ENCODE results near the gene BUB1B. TPM values are rescaled to one million over a fixed set of nuclear protein-coding genes. Genes with fewer than 3 reads are reported as not detected.
"Not testable (repeated sequence)": the region's sequence is repeated elsewhere in the genome, so short reads cannot be mapped to it uniquely, and the experiment has no call there.

The BUB1B gene
- total RNA-seq, 1 donor from 2014 or later: not detected

DNA sequence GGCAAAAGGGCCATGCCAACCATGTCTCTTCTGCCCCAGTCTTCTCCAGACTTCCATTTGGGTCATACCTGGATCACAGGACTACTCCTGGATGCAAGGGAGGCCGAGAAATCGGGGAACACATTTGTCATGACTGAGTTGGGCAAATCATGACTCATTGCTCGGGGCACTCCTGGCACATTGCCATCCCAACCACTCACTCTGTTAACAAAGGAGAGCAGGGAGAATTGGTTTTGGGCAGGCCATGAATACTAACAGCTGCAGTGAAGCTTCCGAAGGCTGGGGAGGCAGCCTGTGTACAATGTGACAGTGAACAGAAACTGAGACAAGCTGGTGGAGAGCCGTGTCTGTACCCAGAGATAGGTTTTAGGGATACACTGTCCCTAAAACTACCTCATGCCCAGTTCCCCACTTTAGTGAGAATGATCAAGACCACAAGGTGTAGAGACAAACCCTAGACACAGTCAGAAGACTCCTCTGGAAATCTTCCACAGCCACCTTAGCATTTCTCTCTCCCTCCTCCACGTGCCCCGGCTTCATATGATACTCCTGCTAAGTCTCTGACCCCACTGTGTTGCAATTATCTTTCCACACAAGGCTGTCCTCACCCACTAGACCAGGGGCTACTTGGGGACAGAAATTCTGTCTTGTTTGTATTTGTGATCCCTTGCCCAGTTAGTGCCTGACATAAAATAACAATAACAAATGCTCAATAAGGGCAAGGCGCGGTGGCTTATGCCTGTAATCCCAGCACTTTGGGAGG, 10.5 kb upstream of the BUB1B start:
- H3K9me3 ChIP-seq: no peaks in the 10 kb centered on the region
- no peak for DNase-seq (ENCODE audit: low spot score in 2 of 2)
- no peaks in the 10 kb centered on the region for H3K27me3 ChIP-seq
- no peaks in the 10 kb centered on the region for H3K36me3 ChIP-seq
- no peak overlapping the region for H3K4me3 ChIP-seq
- intact Hi-C loops (cut with DNase I): no loop called here
- H3K4me1 ChIP-seq: no peaks in the 10 kb centered on the region
- TF ChIP-seq, protein P1, sequence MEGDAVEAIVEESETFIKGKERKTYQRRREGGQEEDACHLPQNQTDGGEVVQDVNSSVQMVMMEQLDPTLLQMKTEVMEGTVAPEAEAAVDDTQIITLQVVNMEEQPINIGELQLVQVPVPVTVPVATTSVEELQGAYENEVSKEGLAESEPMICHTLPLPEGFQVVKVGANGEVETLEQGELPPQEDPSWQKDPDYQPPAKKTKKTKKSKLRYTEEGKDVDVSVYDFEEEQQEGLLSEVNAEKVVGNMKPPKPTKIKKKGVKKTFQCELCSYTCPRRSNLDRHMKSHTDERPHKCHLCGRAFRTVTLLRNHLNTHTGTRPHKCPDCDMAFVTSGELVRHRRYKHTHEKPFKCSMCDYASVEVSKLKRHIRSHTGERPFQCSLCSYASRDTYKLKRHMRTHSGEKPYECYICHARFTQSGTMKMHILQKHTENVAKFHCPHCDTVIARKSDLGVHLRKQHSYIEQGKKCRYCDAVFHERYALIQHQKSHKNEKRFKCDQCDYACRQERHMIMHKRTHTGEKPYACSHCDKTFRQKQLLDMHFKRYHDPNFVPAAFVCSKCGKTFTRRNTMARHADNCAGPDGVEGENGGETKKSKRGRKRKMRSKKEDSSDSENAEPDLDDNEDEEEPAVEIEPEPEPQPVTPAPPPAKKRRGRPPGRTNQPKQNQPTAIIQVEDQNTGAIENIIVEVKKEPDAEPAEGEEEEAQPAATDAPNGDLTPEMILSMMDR (IDR thresholded peaks at IDR 0.05): no peak
- no peak overlapping the region for H3K27ac ChIP-seq

DNA sequence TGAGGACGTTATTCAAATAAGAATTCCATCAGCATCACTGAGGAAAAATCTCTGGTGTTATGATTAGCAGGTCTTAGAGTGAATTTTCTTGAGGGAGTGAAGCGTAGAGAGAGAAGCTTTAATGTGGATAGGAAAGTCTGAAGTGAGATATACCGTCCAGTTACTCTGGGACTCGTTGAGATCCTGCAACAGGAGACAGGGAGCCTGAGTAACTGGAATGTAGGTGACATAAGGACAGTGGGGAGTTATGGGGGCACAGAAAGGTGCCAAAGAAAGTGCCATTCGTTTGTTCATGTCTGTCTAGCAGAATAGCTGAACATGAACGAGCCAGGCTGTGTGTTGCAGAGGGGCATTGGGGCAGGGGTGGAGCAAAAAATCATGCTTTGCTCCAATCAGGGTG, 9.4 kb upstream of the BUB1B start:
- no peak overlapping the region for H3K27ac ChIP-seq
- no peaks in the 10 kb centered on the region for H3K4me1 ChIP-seq
- no peak overlapping the region for H3K4me3 ChIP-seq
- no peaks in the 10 kb centered on the region for H3K36me3 ChIP-seq
- DNase-seq (ENCODE audit: low spot score in 2 of 2): no peak
- intact Hi-C loops (cut with DNase I): no loop called here
- TF ChIP-seq, protein P1 (IDR thresholded peaks at IDR 0.05): no peak
- no peaks in the 10 kb centered on the region for H3K27me3 ChIP-seq
- H3K9me3 ChIP-seq: no peaks in the 10 kb centered on the region

DNA sequence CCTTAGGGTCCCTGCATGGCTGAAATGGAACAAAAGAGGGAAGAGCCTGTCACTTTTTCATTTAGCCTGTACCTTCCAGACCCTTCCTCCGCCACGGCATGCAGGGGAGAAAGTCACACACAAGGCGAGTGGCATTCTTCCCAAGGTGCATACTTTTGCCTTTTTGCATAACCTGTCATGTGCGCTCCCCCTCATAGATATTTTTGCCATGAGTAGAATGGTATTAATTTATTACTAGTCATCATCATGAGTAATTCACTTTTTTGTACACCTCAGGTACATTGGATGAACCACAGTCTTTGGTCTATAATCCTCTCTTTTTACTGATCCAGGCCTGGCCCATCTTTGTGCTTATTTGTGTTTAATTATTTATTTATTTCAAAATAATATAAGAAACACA, 8.9 kb upstream of the BUB1B start:
- TF ChIP-seq, protein P1 (IDR thresholded peaks at IDR 0.05): no peak
- H3K4me3 ChIP-seq: no peak overlapping the region
- H3K4me1 ChIP-seq: no peaks in the 10 kb centered on the region
- no peaks in the 10 kb centered on the region for H3K9me3 ChIP-seq
- H3K27ac ChIP-seq: no peak overlapping the region
- intact Hi-C loops (cut with DNase I): no loop called here
- H3K27me3 ChIP-seq: no peaks in the 10 kb centered on the region
- no peaks in the 10 kb centered on the region for H3K36me3 ChIP-seq
- DNase-seq (ENCODE audit: low spot score in 2 of 2): no peak

DNA sequence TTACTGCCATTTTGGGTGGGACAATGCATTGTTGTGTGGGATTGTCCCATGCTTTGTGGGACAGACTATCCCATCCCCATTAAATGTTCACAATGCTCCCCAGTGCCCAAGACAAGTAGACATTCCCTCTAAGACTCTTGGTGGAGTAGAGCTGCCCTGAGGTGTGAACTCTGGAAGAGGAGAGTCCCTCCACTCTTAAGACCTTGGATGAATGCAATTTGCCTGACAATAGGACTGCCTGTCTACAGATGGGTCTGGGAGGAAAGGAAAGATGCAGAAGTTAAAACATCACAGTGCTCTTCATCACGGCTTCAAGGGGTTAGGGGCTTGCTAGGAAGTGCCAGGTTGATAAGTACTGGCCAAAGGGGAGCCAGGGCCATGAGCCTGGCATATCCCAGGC, 6.0 kb upstream of the BUB1B start:
- DNase-seq (ENCODE audit: low spot score in 2 of 2); H3K27me3 ChIP-seq; H3K9me3 ChIP-seq; H3K36me3 ChIP-seq; H3K4me1 ChIP-seq; intact Hi-C loops (cut with DNase I); H3K27ac ChIP-seq; H3K4me3 ChIP-seq: not testable (repeated sequence)

DNA sequence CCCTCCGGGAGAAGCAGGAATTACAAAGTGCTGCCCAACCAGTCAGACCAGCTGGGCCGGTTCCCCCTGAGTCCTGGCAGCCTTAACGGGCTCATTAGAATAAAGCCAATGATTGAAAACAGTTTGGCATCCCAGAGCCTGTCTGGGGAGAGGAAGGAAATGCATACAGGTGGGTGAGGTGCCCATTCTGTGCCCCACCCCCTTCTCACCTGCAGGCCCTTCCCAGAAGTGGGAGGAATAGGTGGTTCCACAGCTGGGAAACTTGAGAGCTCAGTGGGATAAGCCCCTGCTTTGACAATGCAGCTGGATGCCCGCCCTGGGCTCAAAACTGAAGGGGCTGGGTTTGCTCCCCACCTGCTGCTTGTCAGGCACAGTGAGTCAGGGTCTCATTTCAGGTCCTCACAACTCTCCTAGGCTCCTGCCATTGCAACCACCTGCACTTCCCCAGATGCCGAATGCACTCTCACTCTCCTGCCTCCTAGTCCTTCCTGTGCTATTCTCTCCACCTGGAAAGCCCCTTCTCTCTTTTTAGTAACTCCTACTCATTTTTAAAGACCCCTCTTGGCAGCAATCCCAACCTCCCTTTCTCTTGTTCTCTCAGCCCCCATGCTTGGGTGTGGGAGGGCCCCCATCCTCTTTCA, 5.5 kb upstream of the BUB1B start:
- TF ChIP-seq, protein P1 (IDR thresholded peaks at IDR 0.05): no peak
- H3K9me3 ChIP-seq: no peaks in the 10 kb centered on the region
- no peaks in the 10 kb centered on the region for H3K4me1 ChIP-seq
- intact Hi-C loops (cut with DNase I): no loop called here
- no peak for DNase-seq (ENCODE audit: low spot score in 2 of 2)
- no peak overlapping the region for H3K27ac ChIP-seq
- no peaks in the 10 kb centered on the region for H3K36me3 ChIP-seq
- no peaks in the 10 kb centered on the region for H3K27me3 ChIP-seq
- H3K4me3 ChIP-seq: no peak overlapping the region

DNA sequence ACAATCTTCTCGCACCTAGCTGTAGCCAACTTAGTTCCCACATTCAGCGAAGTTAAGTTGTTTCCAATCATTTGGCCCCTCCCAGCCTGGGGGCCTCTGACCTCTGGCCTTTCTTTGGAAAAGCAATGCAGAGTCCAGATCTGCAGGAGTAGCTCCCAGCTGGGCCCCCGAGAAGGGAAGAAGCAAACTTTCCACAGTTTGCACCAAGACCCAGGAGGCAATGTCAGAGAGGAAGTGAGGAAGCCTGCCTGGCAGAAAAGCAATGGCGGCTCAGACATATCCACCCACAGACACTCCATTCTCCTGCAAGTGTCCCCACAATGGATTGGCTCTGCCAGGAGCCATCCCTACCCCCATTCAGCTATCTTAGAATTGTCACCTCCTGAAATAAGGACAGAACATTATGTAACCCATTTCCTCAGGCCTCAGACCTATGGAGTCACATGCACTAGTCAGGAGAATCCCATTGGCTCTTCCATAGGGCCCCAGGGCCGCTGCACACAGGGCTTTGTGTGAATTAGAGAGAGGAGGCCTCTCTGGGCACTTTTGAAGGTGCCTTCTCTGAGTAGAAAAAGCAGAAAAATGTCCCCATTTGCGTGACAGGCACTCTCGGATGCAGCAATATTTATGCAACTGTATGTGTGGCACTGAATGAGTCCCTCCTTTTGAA, 3.0 kb upstream of the BUB1B start:
- TF ChIP-seq, protein P1 (IDR thresholded peaks at IDR 0.05): no peak
- Histone ChIP-seq H3K36me3 (no peaks in the 10 kb centered on the region), H3K4me3 (no peak overlapping the region), H3K27me3 (no peaks in the 10 kb centered on the region), H3K9me3 (no peaks in the 10 kb centered on the region), H3K4me1 (peaks cover 3 to 5% of the 10 kb centered on the region in 2 donors), H3K27ac (no peak overlapping the region)
- DNase-seq (ENCODE audit: low spot score in 2 of 2): no peak
- intact Hi-C loops (cut with DNase I): no loop called here

Measured in ascending aorta (tissue), 2 donors.